Transverse colon (tissue), 4 donors: Measurements from ENCODE around the gene PRR7.
"Not testable (repeated sequence)": the region's sequence is repeated elsewhere in the genome, so short reads cannot be mapped to it uniquely, and the experiment has no call there.

Experiments
- POLR2AphosphoS5 ChIP-seq, 3 donors: sonication (generic); formaldehyde crosslinking; IDR thresholded peaks; one replicate each; pipeline ENCODE4 v1.6.1; 2016; ENCODE audit warnings: antibody characterized with exemption in 3 of 3
- TF ChIP-seq, protein P1 (sequence below), 5 experiments: fragments of 200-600 bp in 3 of 5; fragments of 450-650 bp in 2 of 5; sonication (generic) in 3 of 5; IDR thresholded peaks; 1 replicate in 2 of 5; 2 replicates in 3 of 5; pipeline ENCODE4 v1.5.1; 2016 to 2017; ENCODE audit warnings: antibody characterized with exemption in 5 of 5, inconsistent platforms in 3 of 5, mild to moderate bottlenecking in 2 of 5, moderate library complexity in 1 of 5

DNA sequence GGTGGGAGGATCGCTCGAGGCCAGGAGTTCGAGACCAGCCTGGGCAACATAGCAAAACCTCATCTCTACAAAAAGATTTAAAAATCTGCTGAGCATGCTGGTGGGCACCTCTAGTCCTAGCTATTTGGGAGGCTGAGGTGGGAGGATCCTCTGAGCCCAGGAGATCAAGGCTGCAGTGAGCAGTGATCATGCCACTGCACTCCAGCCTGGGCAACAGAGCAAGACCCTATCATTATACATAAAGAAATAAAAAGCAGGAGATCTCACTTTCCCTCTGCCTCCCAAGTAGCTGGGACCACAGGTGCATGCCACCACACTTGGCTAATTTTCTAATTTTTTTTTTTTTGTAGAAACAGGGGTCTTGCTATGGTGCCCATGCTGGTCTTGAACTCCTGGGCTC, 39.1 kb downstream of the PRR7 start:
- TF ChIP-seq, protein P1, sequence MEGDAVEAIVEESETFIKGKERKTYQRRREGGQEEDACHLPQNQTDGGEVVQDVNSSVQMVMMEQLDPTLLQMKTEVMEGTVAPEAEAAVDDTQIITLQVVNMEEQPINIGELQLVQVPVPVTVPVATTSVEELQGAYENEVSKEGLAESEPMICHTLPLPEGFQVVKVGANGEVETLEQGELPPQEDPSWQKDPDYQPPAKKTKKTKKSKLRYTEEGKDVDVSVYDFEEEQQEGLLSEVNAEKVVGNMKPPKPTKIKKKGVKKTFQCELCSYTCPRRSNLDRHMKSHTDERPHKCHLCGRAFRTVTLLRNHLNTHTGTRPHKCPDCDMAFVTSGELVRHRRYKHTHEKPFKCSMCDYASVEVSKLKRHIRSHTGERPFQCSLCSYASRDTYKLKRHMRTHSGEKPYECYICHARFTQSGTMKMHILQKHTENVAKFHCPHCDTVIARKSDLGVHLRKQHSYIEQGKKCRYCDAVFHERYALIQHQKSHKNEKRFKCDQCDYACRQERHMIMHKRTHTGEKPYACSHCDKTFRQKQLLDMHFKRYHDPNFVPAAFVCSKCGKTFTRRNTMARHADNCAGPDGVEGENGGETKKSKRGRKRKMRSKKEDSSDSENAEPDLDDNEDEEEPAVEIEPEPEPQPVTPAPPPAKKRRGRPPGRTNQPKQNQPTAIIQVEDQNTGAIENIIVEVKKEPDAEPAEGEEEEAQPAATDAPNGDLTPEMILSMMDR (IDR thresholded peaks at IDR 0.05): not testable (repeated sequence)
- not testable (repeated sequence) for TF ChIP-seq POLR2AphosphoS5 (IDR thresholded peaks at IDR 0.05)
